ENCODE measurements around the gene ERMP1.

Gene ERMP1

DNA sequence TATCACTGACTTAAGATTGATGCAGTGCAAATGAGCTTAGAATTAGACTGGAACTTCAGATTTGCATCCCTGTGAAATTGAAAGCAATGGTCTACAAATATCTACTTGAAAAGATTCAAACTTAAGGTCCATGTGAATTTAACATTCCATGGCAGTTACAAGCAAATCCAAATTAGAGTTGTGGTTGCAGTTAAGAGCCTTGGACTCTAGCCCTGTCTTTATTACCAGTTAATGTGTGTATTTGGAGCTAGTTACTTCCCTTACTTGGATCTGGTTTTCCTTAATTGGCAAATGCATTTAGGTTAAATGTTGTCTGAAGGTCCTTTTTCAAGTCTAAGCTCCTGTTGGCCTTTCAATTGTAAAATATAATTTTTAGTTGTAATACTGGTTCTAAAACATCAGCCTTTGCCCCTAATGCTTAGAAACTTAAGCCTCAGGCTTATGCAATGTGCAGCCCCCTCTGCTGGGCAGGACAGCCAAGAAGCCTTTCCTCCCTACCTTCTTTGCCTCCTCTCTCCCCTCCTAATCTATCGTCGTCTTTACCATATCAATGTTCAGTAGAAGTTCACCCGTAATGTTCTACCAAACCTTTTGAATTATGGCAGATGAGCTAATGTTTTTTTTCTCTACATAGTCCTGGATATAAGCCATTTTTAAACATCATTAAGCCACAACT lies 59.5 kb downstream of the ERMP1 start:
- DNase-seq: no peak

DNA sequence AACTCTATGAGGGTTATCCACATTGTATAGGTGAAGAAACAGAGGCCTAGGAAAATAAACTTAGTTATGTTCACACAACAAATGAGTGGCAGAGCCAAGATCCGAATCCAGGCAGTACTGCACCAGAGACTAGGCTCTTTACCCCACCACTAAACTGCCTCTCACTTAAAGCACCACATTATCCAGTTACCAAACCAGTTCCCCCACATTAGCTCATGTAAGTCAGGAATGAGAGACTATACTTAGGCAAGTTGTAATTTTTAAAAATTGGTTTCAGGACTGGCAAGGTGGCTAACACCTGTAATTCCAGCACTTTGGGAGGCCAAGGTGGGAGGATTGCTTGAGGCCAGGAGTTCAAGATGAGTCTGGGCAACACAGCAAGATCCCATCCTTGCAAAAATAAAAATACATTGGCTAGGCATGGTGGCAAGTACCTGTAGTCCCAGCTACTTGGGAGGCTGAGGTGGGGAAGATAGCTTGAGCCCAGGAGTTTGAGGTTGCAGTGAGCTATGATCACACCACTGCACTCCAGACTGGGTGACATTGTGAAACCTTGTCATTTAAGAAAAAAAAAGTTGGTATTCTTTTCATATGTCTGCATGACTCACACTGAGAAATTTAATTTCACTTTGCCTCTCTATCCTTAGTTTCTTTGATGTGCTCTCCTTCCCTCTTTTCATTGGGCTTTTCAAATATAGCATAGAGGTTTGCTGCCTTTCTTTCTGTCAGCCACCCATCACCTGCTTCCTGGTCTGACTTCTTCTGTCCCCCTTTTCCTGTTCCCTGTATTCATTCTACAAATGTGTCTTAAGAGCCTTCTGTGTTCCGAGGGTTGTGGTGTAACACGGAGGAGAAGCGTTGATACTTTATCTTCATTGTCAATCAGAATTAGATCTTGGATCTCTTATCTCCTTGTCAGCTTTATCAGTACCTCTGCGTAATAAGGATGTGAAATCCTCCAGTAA lies 64.7 kb downstream of the ERMP1 start:
- no peak for DNase-seq

DNA sequence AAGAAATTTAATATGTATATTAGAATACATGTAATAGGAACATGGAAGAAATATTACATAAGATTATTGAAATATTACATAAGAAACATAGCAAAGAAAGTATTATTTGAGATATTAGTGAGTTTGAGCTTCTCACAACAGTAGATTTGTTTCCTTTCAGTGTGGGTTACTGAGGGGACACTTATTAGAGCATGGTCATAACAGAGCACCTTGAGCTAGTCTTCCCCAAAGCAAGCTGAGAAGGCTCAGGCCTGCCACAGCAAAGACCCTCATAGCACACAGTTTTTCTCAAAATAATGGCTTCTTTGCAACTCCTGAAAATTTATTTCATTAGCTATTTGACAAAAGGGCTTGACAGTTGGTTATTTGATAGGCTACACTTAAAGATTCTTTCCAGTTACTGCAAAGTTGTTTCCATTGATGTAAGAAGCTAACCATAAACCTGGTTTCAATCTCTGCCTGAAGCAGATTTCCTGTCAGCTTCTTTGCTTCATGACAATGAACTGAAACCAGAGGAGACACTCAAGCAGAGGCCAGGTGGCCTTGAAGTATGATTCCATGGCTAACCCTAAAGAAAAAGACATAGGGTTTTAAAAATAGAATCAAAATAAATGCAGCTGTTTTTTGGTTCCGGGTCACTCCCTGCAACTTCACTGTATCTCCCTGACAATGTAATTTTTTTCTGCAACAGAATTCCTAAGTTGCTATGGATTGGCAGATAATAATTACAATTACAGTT lies 68.6 kb downstream of the ERMP1 start:
- no peak for DNase-seq

DNA sequence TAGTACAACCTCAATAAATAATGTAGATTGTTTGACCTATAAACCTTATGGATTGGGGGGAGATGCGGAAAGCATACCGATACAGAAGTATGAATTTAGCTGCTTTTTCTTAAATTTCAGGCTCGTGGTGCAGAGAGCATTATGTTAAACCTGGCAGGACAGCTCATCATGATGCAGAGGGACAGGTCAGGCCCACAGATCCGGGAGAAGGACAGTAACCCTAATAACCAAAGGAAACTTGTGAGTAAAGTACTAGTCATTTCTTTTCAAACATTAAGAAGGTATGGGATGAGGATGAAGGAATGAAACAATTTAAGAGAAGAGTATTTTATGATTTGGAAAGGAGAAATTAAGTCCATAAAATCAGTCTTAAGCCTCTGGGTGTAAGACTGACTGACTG lies 70.5 kb downstream of the ERMP1 start:
- no peak for DNase-seq

DNA sequence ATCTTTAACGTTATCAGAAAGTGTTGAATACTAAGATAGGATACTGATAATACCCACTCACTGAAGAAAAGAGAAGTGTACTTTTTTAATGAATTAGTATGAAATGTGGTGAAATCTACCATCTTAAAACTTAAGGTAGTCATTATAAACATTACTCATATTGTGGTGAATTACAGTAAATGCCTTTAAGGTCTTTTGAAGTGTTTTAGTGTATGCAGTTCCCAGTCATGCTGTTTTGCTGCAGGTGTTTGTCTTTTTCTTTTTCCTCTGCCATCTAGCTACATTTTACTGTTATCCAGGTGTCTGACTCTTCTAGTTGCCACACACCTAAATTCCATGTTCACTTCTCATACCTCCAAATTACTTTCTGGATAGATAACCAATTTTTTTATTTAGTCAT lies 72.6 kb downstream of the ERMP1 start:
- DNase-seq: no peak

DNA sequence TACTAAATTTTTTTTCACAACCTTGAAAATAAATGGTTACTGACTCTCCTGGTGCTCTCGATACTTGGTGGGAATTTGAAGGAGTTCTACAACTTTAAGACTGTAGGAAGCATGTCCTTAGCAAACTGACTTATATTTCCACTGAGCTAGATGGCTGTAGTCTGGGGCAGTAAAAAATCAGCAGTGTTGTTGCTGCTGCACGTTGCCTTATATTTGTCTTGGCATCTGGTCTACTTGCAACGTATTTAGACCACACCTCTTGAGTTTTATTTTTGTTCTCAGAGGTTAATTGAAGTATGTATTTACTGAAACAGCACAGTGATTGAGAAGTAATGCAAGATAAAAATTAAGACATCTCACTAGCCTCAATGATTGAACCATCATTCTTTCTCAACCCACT lies 76.3 kb downstream of the ERMP1 start:
- DNase-seq: no peak

DNA sequence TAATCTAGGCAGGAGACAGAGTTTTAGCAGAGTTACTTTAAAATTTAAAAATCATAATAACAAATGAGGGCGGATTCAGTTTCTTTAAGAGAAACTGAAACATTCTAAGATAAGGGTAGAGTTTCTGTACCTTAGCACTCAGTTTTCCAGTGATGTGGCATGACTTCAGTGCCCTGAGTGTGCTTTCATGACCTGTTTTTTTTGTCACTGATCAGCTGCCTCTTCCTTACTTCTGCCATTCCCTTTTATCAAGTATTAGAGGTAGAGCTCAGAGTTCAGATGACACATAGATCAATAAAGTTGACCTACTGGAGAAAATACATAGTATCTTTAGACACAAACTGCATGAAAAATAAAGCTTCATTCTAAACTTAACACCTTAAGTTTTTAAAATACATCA lies 82.3 kb downstream of the ERMP1 start:
- DNase-seq: no peak

DNA sequence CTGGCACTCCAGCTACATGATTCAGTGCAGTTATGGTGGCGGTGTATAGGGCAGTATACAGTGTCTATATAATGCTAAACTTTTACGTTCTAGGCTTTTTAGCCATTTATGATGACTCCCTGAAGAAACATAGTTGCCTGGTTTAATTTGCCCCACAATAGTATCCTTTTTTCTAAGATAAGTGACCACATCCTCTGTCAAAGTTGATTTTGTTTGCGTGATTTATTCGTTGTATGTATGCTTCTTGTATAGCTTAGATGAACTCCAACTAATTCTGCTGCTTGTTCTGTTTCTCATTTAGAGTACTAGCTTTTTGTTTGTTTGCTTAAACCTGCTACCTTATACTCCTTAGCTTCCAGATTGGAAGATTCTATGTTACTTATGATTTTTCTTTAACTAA lies 83.6 kb downstream of the ERMP1 start:
- no peak for DNase-seq

DNA sequence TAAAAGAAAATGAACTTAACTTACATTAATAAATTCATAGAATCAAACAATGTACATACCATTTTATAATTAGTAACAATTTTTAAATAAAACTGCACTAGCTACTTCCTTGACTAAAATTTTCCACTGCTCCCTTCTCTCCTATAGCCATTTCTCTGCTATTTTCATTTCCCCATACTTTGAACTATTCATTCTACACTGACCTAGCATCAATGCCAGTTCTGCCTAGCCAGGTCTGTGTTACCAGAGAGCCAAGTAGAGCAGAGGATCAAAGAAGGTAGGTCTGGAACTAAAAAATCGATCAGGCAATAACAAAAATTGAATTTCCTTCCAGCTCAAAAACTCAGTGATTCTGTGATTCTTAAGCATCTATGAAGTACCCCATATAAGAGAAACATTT lies 84.5 kb downstream of the ERMP1 start:
- DNase-seq: no peak

DNA sequence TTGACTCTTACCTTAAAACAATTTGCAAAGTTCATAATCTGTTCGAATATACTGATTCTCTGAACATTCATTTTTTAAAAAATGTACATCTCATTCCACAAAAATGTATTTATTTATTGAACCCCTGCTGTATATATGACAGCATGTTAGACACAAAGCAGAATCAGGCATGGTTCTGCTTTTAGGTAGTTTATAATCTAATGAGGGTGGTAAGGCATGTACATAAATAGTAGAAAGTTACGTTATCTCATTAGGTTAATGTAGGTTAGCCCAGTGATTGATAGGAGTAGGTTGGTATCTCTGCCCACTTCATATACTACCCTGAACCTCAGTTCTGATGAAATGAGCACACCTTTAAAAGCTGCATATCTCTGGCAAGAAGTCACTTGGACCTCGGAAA lies 89.8 kb downstream of the ERMP1 start:
- DNase-seq: no peak

DNA sequence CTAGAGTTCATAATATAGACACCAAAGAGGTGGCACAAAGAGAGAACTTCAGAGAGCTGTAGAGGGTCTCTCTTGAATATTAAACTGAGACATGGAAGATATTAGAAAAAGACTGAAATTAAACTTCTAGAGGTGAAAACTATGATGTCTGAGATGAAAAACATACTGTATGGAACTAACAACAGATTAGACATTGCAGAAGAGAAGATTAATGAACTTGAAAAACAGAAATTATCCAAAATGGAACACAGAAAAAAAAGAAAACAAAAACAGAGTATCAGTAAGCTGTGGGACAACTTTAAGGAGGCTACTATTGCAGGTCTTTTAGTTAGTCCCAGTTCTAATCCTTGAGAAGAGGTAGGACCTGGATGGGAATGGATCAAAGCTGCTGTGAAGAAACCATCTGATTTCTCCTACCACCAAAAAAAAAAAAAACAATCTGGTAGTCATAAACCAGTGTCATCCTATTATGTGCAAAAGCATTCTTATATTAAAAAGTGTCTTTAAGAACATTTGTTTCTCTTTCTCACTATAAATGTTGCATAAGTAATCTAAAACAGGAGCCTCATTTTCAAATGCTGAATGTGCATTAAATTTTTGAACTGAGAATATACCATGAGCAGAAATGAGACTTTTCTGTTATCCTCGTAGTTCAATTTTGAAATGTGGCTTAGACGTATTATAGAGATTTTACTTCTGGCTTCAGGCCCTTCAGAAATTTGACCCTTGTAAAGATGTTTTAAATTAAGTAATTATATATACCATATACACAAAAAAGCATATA lies 96.2 kb downstream of the ERMP1 start:
- no peak for DNase-seq

DNA sequence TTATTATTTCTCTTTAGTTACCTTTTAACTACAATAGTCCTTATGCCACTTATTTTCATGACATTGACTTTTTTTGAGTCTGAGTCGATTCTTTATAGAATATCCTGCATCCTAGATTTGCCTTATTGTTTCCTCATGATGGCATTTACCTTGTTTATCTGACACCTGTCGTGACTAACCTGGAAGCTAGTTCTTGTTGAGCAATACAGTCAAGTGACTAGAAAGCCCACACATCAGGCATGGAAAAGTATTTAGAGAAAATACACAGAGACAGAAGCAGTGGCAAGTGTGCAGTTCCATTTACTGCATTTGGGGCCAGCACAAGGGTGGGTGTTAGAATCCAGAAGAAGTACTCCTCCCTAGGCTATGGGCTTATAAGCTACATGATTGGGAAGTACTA lies 97.8 kb downstream of the ERMP1 start:
- DNase-seq: no peak

Data from CD4-positive, alpha-beta T cell treated with Interleukin-15 for 1 hour (primary cell).